HG03039 (cell line): Measurements from ENCODE around the gene TBCK.
"Not testable (repeated sequence)": the region's sequence is repeated elsewhere in the genome, so short reads cannot be mapped to it uniquely, and the experiment has no call there.

Source experiments
- ATAC-seq: cut with Tn5 transposase; IDR thresholded peaks from one replicate; pipeline ENCODE4 v1.9.1; 2021; ENCODE audit warnings: mild to moderate bottlenecking, moderate library complexity; ENCODE audit not compliant: unreplicated experiment

TBCK gene

GRCh38 chr4:106231931-106232330 is 84.1 kb downstream of the TBCK start:
- no peak for ATAC-seq

GRCh38 chr4:106222548-106222947 is 93.5 kb downstream of the TBCK start:
- ATAC-seq: no peak

DNA sequence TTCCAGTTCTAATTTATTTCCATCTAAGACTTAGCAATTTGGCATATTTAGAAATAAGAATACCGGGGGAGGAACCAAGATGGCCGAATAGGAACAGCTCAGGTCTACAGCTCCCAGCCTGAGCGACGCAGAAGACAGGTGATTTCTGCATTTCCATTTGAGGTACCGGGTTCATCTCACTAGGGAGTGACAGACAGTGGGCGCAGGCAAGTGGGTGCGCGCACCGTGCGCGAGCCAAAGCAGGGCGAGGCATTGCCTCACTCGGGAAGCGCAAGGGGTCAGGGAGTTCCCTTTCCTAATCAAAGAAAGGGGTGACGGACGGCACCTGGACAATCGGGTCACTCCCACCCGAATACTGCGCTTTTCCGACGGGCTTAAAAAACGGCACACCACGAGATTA is 102.7 kb downstream of the TBCK start:
- ATAC-seq: not testable (repeated sequence)

DNA sequence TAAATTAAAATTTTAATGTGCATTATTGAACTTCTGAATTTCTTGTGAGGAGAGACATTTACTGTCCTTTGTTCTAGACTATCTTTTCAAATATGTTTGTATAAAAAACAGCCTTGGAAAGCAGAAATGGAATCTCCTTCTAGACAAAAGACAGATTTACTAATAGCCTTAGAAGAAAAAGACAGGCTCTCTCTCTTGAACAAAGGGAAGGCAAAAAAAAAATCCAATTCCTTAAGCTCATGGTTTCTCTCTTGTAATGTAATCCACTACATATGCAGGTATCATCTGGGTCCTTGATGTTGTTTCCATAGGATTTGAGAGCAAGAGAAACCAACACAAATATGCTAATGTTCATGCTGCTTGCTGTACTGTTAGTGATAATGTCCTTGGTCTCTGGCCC is 106.0 kb downstream of the TBCK start:
- ATAC-seq: no peak

DNA sequence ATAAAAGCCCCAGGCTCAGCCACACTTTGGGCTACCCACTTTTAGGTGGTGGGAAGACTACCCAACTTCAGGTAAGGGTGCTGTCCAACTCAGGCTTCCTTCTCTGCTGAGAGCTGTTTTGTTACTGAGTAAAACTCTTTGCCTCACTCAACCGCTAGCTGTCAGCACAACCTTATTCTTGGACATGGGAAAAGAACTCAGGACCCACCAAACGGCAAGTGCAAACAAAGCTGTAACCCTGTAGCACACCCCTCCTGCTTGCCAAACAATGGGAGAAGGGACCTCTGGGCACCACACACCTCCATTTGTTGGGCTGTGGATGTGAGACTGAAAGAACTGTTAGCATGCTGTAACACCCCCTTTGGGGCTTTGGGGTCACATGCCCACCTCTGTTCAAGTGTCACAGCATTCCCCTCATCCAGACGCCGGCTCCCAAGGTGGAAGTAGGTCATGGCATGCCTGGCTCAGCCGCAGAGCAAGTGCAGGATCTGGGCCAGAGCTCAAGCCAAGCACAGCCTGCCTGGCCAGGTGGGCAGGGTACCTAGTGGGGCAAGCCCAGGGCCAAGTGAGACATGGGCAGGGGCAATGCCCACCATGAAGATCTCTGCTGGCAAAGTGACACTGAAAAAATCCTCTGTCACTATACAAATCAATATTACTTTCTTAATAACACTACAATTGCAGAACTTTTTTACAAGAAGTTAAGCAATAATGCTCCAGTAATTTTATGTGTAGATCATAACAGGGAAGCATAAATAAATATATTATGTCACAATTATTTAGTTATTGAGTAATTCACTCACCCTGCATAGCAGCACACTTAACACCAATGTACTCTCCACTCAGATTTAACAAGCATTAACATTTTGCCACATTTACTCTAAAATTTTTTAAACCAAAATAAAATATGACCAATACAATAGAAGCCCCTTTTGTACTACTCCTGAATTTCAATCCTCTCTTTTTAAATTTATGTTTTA is 107.2 kb downstream of the TBCK start:
- no peak for ATAC-seq

- ATAC-seq: no peak
These were observed 114.6 kb downstream of the TBCK start for GRCh38 chr4:106201373-106201772.

- no peak for ATAC-seq
These were observed 120.5 kb downstream of the TBCK start for GRCh38 chr4:106195435-106195950.

GRCh38 chr4:106194801-106195200 is 121.2 kb downstream of the TBCK start:
- no peak for ATAC-seq

DNA sequence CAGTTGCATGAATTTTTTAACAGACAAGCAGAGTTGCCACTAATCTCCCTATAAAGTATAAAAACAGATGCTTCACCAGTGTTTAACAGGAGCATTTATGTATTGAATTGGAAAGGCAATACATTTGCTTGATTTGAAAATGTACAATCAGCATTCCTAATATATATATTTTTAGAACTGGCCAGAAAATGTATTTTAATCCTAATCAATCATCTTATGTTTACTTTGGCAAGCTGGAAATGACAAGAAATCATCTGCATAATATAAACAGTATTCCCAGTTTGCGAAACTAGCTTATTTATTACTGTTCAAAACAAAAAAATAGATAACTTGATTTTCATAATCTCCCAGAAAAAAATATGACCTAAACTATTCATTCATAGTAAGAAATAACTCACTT is 123.9 kb downstream of the TBCK start:
- ATAC-seq: no peak

GRCh38 chr4:106186201-106186600 is 129.8 kb downstream of the TBCK start:
- no peak for ATAC-seq

GRCh38 chr4:106183551-106183950 is 132.5 kb downstream of the TBCK start:
- no peak for ATAC-seq

- no peak for ATAC-seq
These were observed 143.1 kb downstream of the TBCK start for GRCh38 chr4:106172861-106173260.

GRCh38 chr4:106165351-106166010 is 150.5 kb downstream of the TBCK start:
- ATAC-seq: no peak

- no peak for ATAC-seq
These were observed 153.7 kb downstream of the TBCK start for GRCh38 chr4:106162278-106162677.

- ATAC-seq: no peak
These were observed 155.4 kb downstream of the TBCK start for GRCh38 chr4:106160560-106160959.

- no peak for ATAC-seq
These were observed 166.1 kb downstream of the TBCK start for GRCh38 chr4:106149911-106150310.

DNA sequence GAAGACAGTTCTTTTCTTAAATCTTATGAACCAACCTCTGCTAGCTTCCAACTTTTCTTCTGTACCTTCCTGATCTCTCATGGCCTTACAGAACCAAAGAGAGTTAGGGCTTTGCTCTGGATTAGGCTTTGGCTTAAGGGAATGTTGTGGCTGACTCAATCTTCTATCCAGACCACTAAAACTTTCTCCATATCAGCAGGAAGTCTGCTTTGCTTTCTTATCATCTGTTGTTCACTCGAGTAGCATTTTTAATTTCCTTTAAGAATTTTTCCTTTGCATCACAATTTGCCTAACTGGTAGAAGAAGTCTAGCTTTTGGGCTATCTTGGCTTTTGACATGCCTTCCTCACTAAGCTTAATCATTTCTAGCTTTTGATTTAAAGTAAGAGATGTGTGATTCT is 167.0 kb downstream of the TBCK start:
- ATAC-seq: no peak

DNA sequence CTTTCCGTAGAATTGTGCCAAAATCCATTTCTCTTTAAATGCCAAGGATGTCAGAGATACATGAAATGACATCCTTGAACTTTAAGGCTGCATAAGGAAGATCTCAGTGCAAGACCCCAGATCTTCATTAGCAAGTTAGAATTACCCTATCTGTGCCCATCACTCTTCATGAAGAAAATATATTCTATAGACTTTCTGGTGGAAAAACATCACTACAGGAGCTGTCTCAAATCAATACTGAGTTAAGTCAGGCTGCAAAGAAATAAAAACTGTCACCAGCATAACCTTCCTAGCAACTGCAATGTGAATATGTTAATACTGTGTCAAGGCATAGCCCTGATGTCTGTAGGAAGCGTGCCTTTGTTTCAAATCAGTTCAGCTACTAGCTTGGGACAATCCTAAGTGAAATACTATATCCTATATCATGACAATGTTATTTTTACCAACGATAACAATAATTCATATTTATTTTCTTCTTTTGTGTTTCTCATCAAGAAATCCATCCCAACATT is 173.3 kb downstream of the TBCK start:
- ATAC-seq: no peak

- ATAC-seq: no peak
These were observed 175.4 kb downstream of the TBCK start for GRCh38 chr4:106140601-106141000.

GRCh38 chr4:106136777-106137331 is 179.2 kb downstream of the TBCK start:
- no peak for ATAC-seq

DNA sequence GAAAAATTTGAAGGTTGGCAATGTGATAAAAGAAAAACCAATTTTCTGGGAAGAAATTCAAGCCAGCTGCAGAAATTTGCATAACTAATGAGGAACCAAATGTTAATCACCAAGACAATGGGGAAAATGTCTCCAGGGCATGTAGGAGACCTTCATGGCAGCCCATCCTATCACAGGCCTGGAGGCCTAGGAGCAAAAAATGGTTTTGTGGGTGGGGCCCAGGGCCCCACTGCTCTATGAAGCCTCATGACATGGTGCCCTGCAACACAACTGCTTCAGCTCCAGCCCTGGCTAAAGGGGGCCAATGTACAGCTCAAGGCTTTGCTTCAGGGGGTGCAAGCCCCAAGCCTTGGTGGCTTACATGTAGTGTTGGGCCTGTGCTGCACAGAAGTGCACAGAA is 184.0 kb downstream of the TBCK start:
- ATAC-seq: no peak
